NCI-H510A (cell line): ENCODE results near the gene PRPH.

ENCODE experiments used
- DNase-seq: peaks from one replicate; lab custom pipeline; 2025; lab: John Stamatoyannopoulos, UW

The PRPH gene

GRCh38 chr12:49345825-49346658 is 51.1 kb downstream of the PRPH start:
- DNase-seq = no peak

GRCh38 chr12:49346659-49347310 is 51.8 kb downstream of the PRPH start, which contains the start of gene DNAJC22:
TSS of gene DNAJC22 (plus strand) at chr12:49346888. CDS start at chr12:49348873, 1,985 bp downstream.
- peak; percentile 25 for DNase-seq

GRCh38 chr12:49347311-49348193 is 52.6 kb downstream of the PRPH start:
- peak; percentile 77 for DNase-seq
